NCI-H2196 (cell line): ENCODE measurements around the gene CAMKK2.
A peak's percentile ranks its signal among the peaks of the same experiment; 100 is the strongest.
"Not testable (repeated sequence)": the region's sequence is repeated elsewhere in the genome, so short reads cannot be mapped to it uniquely, and the experiment has no call there.

ENCODE experiments used
- DNase-seq: peaks from one replicate; lab custom pipeline; 2025; ENCODE audit not compliant: unreplicated experiment; lab: John Stamatoyannopoulos, UW

CAMKK2 gene

GRCh38 chr12:121226871-121227270 is 69.6 kb downstream of the CAMKK2 start:
- not testable (repeated sequence) for DNase-seq

GRCh38 chr12:121226399-121226798 is 70.1 kb downstream of the CAMKK2 start:
- no peak for DNase-seq

- DNase-seq = no peak
Measured at GRCh38 chr12:121224591-121224990, 71.9 kb downstream of the CAMKK2 start.

GRCh38 chr12:121223292-121224285 is 72.9 kb downstream of the CAMKK2 start:
- no peak for DNase-seq

GRCh38 chr12:121222847-121223246 is 73.7 kb downstream of the CAMKK2 start:
- no peak for DNase-seq

GRCh38 chr12:121219353-121219986 is 77.0 kb downstream of the CAMKK2 start:
- DNase-seq = no peak

GRCh38 chr12:121218588-121219352 is 77.7 kb downstream of the CAMKK2 start:
- no peak for DNase-seq

GRCh38 chr12:121217761-121218160 is 78.7 kb downstream of the CAMKK2 start:
- no peak for DNase-seq

- no peak for DNase-seq
Measured at GRCh38 chr12:121217063-121217462, 79.4 kb downstream of the CAMKK2 start.

- DNase-seq = no peak
Measured at GRCh38 chr12:121216102-121216501, 80.4 kb downstream of the CAMKK2 start.

GRCh38 chr12:121214855-121215745 is 81.4 kb downstream of the CAMKK2 start:
- no peak for DNase-seq

GRCh38 chr12:121214166-121214777 is 82.2 kb downstream of the CAMKK2 start:
- no peak for DNase-seq

- DNase-seq = no peak
Measured at GRCh38 chr12:121212875-121213274, 83.6 kb downstream of the CAMKK2 start.

GRCh38 chr12:121209624-121210572 is 86.6 kb downstream of the CAMKK2 start, which contains the start of gene P2RX4:
P2RX4 (plus strand) TSS chr12:121210129; CDS start chr12:121210165, 36 bp downstream.
- peak; percentile 86 for DNase-seq

GRCh38 chr12:121209221-121209620 is 87.3 kb downstream of the CAMKK2 start:
- no peak for DNase-seq

GRCh38 chr12:121208571-121208970 is 87.9 kb downstream of the CAMKK2 start:
- not testable (repeated sequence) for DNase-seq

- DNase-seq = no peak
Measured at GRCh38 chr12:121205491-121205890, 91.0 kb downstream of the CAMKK2 start.

GRCh38 chr12:121203482-121203881 is 93.0 kb downstream of the CAMKK2 start:
- DNase-seq = no peak
